Colonic mucosa (tissue), 4 donors: ENCODE data around the gene AATK. TPM values are rescaled to one million over a fixed set of nuclear protein-coding genes. Genes with fewer than 3 reads are reported as not detected.

Experiments used
- DNase-seq: peaks from one replicate; pipeline ENCODE4 v3.0.0-alpha.2; 2020
- H3K27ac ChIP-seq: fragments of 200-600 bp; one replicate; pipeline ENCODE4 v1.8.0; 2021
- H3K27me3 ChIP-seq: fragments of 200-600 bp; one replicate; pipeline ENCODE4 v1.8.0; 2021
- H3K36me3 ChIP-seq: fragments of 200-600 bp; one replicate; pipeline ENCODE4 v1.8.0; 2021
- H3K4me1 ChIP-seq: fragments of 200-600 bp; one replicate; pipeline ENCODE4 v1.8.0; 2021; ENCODE audit warnings: mild to moderate bottlenecking
- H3K4me3 ChIP-seq: fragments of 200-600 bp; one replicate; pipeline ENCODE4 v1.8.0; 2021
- H3K9ac ChIP-seq, 2 donors: one replicate each; pipeline ENCODE4 v1.7.0; 2013; ENCODE audit warnings: control low read depth in 2 of 2, low read depth in 2 of 2, low read length in 2 of 2
- H3K9me3 ChIP-seq: fragments of 200-600 bp; one replicate; pipeline ENCODE4 v1.8.0; 2021
- CTCF ChIP-seq: fragments of 200-600 bp; IDR thresholded peaks from one replicate; pipeline ENCODE4 v1.8.0; 2022; ENCODE audit warnings: antibody characterized with exemption, mild to moderate bottlenecking
- intact Hi-C: fragments of 100-400 bp; cut with DNase I; formaldehyde crosslinking; loops from one replicate; pipeline ENCODE4 v1.14.1; 2022
- total RNA-seq, 2 donors: library from RNA; stranded (reverse); fragmentation: NEBNext Ultra II Directional in 1 of 2; extraction: Animal tissue kit (Norgen Biotek cat#: 25700) in 1 of 2; gene quantifications; one replicate each; pipeline ENCODE4 v1.2.1, GENCODE V29; 2021
- donor health status: healthy.
- donor health status: DM: no; HTN: no; CAD: no.
- donor health status: DM: no; HTN: no; CAD: no.

The AATK gene
- total RNA-seq, 2 donors from 2014 or later = 9.1 to 13.3 TPM

GRCh38 chr17:81130385-81131361 lies 35.3 kb downstream of the AATK start:
- intact Hi-C loops = no loop called here
- H3K27me3 ChIP-seq = no peaks in the 10 kb centered on the region
- H3K9ac ChIP-seq = no peak overlapping the region
- peak overlapping the region; percentile 22 for H3K27ac ChIP-seq
- no peak for DNase-seq
- H3K4me3 ChIP-seq = peak overlapping the region; percentile 25
- no peaks in the 10 kb centered on the region for H3K36me3 ChIP-seq
- H3K4me1 ChIP-seq = no peaks in the 10 kb centered on the region
- TF ChIP-seq CTCF = no peak
- H3K9me3 ChIP-seq = no peaks in the 10 kb centered on the region

- DNase-seq = no peak
- H3K36me3 ChIP-seq = no peaks in the 10 kb centered on the region
These were observed 36.2 kb downstream of the AATK start for GRCh38 chr17:81129711-81130367.

GRCh38 chr17:81129289-81129688 lies 36.7 kb downstream of the AATK start:
- TF ChIP-seq CTCF = no peak
- H3K27me3 ChIP-seq = no peaks in the 10 kb centered on the region
- no peaks in the 10 kb centered on the region for H3K9me3 ChIP-seq
- DNase-seq = no peak
- H3K36me3 ChIP-seq = no peaks in the 10 kb centered on the region
- no peak overlapping the region for H3K27ac ChIP-seq
- H3K4me3 ChIP-seq = no peak overlapping the region
- H3K9ac ChIP-seq = no peak overlapping the region
- intact Hi-C loops = no loop called here
- no peaks in the 10 kb centered on the region for H3K4me1 ChIP-seq

More at GRCh38 chr17:81129711-81130367, 36.2 kb downstream of the AATK start:
- intact Hi-C loops = no loop called here
- Histone ChIP-seq H3K4me3 (no peak overlapping the region), H3K27me3 (no peaks in the 10 kb centered on the region), H3K9ac (no peak overlapping the region), H3K4me1 (no peaks in the 10 kb centered on the region), H3K27ac (no peak overlapping the region), H3K9me3 (no peaks in the 10 kb centered on the region)
- TF ChIP-seq CTCF = no peak

GRCh38 chr17:81128774-81129173 lies 37.2 kb downstream of the AATK start:
- Histone ChIP-seq H3K4me1 (no peaks in the 10 kb centered on the region), H3K36me3 (no peaks in the 10 kb centered on the region), H3K9me3 (no peaks in the 10 kb centered on the region), H3K9ac (no peak overlapping the region), H3K27me3 (no peaks in the 10 kb centered on the region), H3K27ac (no peak overlapping the region), H3K4me3 (no peak overlapping the region)
- intact Hi-C loops = no loop called here
- DNase-seq = no peak
- no peak for TF ChIP-seq CTCF

GRCh38 chr17:81128338-81128737 lies 37.7 kb downstream of the AATK start:
- DNase-seq = no peak
- H3K9ac ChIP-seq = no peak overlapping the region
- intact Hi-C loops = no loop called here
- H3K36me3 ChIP-seq = no peaks in the 10 kb centered on the region
- H3K4me1 ChIP-seq = no peaks in the 10 kb centered on the region
- no peaks in the 10 kb centered on the region for H3K9me3 ChIP-seq
- no peak for TF ChIP-seq CTCF
- H3K27ac ChIP-seq = no peak overlapping the region
- no peaks in the 10 kb centered on the region for H3K27me3 ChIP-seq
- no peak overlapping the region for H3K4me3 ChIP-seq
